Endometrial microvascular endothelial cells (primary cell): ENCODE measurements around the gene ETV7. TPM values are rescaled to one million over a fixed set of nuclear protein-coding genes. Genes with fewer than 3 reads are reported as not detected.
"Not testable (repeated sequence)": the region's sequence is repeated elsewhere in the genome, so short reads cannot be mapped to it uniquely, and the experiment has no call there.

Experiments
- in situ Hi-C: cut with HindIII; loops from 2 replicates; pipeline ENCODE4 v1.10.0; 2017; ENCODE audit warnings: low sequenced_read_pairs, low pct_unique_long_range_greater_than_20kb; ENCODE audit errors: inconsistent ontology term
- total RNA-seq: library from RNA; depleted of rRNA; stranded (reverse); fragments of >200 nt; gene quantifications from one replicate; pipeline ENCODE4 v1.2.3, GENCODE V29; 2015; ENCODE audit errors: inconsistent ontology term

Gene ETV7
- total RNA-seq, 1 donor from 2014 or later: 1.8 TPM

DNA sequence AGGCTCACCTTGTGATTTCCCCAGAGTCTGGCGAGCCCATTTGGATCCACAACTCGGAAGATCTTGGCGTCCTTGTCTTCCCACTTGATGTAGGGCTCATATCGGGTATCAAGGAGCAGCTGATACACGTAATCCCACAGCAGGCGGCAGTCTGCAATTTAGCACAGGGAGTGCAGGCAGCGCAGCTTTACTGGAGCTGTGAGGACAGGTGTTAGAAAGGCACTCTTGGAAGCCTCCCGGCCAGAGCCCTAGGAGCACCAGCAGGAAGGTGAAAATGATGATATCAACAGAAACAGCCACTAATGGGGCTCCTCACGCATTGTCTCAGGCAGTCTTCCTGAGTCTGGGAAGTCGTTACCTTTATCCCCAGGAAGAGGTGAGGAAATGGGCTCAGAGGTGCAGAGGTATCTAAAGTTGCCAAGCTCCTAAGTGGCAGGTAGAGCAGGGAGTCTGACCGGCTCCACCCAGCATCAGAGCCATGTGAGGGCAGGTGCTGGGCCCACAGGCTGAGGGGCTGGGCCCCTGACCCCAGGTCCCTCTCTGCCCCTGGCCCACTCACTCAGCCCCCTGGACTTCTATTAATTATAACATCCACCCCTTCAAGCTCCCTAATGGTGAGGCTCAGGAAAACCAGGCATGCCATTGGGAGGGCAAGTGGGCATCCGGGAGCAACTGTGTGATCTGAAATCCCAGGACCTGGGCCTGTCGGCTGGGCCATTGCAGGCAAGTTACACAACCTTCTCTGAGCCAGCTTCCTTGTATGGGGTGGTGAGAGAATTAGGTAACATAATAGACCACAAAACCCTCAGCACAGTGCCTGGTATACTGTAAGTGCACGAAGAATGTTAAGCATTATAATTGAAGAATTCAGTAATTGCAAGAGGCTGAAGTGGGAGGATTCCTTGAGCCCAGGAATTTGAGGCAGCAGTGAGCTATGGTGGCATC lies 18.3 kb downstream of the ETV7 start:
- in situ Hi-C loops: no loop called here

DNA sequence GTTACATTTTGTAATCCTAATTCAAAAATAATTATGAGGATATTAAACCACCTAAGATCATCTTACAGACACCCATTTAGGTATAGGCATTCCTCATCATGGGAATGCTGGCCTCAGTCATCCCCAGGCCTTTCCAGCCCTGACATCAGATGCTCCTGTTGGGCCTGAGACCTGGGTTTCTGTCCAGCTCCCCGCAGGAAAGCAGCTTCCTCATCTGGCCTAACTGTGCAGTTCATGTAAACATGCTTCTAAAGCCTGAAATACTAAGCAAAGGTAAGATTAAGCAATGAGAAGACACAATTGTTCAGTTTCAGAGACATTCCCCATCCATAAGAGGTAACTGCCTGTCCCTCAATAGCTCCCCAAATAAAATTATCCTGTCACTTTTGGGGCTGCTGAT lies 19.0 kb downstream of the ETV7 start:
- in situ Hi-C loops: no loop called here

DNA sequence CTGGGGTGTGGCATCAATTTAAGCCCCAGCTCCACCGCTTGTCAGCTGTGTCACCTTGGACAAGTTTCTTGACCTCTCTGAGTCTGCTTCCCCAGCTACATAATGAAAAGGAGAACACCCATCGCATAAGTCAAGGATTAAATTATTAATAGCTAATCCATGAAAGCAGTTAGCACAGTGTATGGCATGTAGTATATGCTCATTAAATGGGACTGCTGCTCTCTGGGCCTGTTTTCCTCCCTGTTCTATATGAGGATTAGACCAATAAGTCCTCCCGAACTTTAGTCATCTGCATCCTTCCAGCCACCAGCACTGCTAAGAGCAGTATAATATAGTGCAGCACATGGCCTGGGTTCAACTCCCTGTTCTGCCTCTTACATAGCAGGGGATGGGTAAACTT lies 19.7 kb downstream of the ETV7 start:
- in situ Hi-C loops: no loop called here

DNA sequence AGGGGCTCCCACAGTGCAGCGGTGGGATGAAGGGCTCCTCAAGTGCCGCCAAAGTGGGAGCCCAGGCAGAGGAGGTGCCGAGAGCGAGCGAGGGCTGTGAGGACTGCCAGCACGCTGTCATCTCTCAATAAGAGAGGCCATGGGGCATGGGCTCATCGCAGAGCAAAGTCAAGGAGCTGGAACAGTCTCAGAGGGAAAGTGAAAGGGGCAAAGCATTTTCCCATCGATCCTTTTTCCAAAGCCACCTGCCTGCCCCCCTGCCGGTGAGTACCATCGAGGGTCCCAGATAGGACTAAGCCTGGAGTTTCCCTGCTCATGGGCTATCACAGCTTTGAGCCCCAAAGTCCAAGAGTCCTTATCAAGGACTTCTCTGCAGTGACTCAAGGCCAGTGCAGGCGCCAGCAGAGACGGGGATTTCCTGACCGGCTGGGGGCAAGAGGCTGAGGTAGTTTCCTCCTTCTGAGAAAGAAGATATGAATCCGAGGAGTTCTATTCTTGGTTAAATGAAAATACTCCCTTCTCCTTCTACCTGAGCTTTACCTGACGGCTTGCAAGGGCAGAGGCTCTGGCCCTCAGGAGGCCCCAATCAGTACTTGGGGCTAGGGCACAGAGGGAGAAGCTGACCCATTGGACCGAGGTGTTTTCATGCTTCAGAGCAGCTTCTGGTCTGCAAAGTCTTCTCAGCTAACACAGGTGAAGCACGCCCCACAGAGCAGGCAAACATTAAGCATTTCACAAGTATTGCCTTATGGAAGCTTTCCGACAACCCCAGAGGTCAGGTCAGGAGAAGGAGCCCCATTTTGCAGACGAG lies 22.6 kb downstream of the ETV7 start:
- in situ Hi-C loops: no loop called here

DNA sequence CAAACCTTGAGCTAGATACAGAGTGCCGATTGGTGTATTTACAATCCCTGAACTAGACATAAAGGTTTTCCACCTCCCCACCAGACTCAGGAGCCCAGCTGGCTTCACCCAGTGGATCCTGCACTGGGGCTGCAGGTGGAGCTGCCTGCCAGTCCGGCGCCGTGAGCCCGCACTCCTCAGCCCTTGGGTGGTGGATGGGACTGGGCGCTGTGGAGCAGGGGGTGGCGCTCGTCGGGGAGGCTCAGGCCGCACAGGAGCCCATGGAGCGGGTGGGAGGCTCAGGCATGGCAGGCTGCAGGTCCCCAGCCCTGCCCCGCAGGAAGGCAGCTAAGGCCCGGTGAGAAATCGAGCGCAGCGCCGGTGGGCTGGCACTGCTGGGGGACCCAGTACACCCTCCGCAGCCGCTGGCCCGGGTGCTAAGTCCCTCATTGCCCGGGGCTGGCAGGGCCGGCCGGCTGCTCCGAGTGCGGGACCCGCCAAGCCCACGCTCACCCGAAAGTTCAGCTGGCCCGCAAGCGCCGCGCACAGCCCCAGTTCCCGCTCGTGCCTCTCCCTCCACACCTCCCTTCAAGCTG lies 23.3 kb downstream of the ETV7 start:
- in situ Hi-C loops: not testable (repeated sequence)

DNA sequence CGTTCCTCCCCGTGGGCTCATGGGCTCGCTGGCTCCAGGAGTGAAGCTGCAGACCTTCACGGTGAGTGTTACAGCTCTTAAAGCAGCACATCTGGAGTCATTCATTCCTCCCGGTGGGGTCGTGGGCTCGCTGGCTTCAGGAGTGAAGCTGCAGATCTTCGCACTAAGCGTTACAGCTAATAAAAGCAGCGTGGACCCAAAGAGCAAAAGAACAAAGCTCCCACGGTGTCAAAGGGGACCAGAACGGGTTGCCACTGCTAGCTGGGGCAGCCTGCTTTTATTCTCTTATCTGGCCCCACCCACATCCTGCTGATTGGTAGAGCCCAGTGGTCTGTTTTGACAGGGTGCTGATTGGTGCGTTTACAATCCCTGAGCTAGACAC lies 24.1 kb downstream of the ETV7 start:
- in situ Hi-C loops: not testable (repeated sequence)

DNA sequence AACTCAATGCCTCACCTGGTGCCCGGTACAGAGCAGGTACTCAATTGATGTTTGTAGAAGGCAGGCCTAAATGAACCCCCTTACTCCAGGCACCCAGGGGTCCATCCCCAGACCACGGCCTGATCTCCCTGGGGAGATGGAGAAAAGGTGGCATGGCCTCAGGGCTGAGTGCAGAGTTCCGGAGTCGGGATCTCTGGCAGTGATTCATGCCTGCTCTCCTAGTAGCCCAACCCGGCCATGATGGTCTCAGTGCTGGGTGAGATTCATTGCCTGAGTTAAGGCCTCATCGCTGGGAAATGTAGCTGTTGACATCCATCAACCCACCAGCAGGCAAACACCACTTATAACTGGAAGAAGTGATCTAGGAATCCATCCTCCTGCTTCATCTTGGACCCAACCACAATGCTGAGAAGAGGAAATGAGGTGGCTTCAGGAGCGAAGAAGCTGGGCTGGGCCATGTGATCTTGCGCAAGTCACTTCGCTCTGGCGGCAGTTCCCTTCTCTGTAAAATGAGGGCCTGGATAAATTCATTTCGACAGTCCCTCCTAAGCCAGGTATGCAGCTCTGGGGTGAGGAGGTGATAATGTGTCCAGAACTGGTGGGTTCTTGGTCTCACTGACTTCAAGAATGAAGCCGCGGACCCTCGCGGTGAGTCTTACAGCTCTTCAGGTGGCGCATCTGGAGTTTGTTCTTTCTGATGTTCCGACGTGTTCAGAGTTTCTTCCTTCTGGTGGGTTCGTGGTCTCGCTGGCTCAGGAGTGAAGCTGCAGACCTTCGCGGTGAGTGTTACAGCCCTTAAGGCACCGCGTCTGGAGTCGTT lies 24.7 kb downstream of the ETV7 start:
- in situ Hi-C loops: no loop called here

DNA sequence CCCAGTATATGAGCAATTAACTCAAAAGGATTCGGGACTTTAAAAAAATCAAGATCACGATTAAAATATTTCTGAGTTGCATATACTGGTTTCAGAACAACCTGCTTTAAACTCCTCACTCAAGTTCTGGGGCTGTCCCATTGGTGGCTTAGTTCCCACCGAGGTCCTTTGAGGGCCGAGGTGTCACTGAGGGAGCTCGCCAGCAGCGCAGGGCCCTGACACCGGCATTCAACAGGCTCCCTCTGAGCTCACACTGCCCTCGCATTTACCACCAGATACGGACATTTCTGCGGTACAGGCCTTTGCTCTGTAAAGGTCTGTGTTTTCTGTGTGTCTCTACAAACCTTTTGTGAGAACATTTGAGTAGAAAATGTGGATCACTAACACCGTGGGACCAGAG lies 26.4 kb downstream of the ETV7 start:
- in situ Hi-C loops: no loop called here

DNA sequence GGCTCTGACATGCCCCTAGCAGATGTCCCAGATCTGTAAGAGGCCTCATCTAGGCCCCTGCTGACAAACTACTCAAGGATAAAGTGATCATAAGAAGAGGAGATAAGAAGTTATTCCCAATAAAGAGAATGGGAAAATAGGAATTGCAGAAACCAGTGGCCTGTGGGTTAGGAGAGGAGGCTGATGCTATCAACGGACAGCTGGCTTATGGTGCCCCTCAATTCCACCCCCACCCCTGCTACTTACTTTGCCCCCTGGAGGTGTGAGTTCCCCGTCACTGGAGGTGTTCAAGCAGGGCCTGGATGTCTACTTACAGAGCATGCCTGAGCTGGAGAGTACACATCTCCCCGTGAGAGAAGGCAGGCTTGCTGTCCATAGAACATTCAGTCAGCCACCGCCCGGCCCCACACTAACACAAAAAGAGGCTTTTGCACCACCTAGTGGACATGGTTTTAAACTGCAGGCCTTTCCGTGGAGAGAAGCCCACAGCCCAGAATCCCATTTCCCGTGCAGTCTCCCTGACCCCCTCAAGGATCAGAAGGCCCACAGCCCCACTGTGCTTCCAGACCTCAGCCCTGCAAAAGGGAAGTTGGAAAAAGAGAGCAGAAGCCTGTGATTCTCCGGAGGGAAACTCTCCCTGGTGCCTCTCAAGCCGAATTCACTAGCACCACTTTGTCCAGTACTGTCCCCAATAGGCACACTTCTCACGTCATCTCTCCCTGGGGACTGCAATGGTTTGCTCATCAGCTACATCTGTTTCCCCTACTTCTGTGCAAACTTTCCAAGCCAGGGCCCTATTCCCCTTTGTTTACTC lies 27.0 kb downstream of the ETV7 start:
- in situ Hi-C loops: no loop called here

DNA sequence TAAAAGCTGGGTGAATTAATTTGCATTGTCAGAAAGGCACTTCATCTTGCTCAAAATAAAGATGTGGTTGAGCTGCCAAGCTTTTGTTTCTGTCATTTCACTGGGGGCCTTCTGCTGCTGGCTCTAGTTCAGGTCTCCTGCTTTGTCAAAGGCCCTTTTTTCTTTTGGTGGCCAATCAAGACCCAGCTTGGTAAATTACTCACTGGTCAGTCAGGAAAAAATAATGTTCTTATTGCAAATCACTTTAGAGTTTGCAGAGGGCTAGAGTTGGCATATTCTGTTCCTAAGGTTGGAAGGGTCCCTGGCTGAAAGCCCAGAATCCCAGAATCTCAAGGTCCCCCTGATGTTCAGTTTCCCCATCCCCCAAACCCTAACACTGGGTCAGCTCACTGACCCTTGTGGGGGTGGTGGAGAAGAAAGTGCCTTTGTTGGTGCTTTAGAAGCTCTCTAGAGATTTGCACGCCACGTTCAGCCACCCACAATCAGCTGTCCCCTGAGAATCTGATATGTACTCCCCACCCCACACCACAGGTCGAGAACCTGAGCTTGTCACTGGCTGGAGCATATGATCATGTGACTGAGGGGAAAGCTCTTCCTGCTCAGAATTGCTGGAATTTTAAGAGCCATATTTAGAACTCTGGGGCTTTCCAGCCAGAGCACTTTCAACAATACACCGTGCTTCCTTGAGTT lies 29.1 kb downstream of the ETV7 start:
- in situ Hi-C loops: no loop called here

DNA sequence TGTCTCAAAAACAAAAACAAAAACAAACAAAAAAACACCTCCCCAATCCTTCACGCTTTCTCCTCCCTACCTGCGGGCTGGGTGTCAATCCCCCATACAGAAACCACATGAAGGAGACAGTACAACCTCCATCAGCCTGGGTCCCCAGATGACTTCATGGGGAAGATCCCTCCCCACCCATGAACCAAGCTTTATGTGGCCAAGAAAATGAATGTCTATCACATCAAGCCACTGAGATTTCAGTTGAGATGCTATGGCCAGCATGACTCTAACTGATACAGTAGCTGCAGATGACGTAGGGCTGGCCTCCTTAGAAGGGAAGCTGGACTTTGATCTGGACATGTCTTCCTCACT lies 29.6 kb downstream of the ETV7 start:
- in situ Hi-C loops: no loop called here

DNA sequence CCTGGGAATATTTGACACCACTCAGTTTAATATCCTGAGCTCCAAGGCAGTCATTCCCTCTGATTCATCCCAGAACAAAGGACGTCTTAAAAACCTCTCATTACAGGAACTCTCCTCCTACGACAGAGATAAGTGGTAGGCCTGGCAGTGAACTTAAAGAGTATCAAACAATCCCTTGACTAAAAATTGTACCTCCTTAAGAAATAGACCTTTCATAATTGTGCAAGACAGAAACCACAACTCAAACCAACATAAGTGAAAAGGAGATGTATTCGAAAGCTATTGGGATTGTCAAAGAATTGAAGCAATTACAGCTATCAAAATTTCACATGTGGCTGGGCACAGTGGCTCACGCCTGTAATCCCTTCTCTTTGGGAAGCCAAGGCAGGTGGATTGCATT lies 31.6 kb downstream of the ETV7 start:
- in situ Hi-C loops: no loop called here

DNA sequence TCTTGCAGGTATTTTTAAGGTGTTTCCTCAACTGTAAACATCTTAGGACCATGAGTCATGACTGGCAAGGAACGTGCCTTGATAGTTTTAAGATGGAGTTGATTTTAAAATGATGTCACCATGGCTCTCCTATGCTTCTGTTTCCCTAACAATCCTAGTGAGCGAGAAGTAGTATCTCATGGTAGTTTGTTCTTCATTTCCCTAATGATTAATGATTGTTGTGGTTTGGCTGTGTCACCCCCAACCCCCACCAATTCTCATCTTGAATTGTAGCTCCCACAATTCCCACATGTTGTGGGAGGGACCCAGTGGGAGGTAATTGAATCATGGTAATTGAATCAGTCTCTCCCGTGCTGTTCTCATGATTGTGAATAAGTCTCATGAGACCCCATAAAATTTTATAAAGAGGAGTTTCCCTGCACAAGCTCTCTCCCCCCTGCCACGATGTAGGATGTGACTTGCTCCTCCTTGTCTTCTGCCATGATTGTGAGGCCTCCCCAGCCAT lies 34.0 kb downstream of the ETV7 start:
- in situ Hi-C loops: no loop called here

DNA sequence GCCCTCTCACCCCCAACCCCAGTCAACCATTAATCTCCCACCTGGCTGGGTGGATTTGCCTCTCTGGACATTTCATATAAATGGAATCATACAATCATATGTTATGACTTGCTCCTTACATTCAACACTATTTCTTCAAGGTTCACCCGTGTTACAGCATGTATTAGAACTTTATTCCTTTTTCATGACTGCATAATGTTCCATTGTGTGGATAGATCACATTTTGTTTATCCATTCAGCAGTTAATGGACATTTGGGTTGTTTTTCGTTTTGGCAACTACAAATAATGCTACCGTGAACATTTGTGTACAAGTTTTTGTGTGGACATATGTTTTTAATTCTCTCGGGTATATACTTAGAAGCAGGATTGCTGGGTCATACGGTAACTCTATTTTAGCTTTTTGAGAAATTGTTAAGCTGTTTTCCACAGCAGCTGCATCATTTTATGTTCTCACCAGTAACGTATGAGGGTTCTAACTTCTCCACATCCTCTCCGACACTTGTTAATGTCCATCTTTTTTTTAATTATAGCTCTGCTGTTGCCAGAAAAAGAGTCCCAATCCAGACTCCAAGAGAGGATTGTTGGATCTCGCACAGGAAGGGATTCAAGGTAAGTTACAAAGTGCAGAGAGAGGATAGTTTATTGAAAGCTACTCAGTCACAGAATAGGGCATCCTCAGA lies 34.9 kb downstream of the ETV7 start:
- in situ Hi-C loops: no loop called here

DNA sequence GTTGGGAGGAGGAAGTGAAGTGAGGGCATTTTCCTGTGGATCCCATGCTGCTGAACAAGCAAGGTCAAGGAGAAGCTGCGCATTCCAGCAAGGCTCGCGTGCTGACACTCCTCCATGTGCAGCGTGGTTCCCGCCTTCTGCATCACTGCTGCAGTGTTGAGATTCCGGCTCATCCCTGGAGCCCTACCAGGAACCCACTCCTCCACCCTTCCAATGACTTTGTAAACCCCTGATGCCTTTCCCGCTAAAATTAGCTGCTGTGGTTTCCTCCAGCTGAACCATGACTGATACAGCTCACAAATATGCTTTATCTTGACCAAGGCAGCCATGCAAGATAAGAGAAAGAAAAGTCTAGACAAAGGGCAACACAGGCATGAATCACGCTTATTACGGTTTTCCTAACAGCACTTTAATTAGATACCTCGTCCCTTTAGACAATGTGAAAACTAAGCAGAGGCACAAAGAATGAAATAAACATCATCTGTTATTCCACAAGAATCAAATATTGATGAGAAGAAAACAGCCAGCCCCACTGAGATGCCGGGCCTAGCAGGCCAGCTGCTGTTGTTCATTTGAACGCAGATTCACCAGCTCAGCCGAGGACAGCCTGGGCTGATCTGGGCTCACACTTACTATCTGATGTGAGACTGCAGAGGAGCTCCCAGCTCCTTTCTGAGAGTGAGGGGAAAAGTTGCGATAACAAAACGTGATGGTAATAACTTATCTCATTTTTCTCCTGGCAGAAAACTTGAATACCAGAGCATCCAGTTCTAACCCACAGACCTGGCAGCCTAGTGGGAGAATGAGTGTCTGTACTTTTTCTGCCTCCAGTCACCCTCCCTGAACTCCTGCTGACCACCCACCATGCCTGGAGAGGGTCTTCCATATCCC lies 36.5 kb downstream of the ETV7 start:
- in situ Hi-C loops: no loop called here

DNA sequence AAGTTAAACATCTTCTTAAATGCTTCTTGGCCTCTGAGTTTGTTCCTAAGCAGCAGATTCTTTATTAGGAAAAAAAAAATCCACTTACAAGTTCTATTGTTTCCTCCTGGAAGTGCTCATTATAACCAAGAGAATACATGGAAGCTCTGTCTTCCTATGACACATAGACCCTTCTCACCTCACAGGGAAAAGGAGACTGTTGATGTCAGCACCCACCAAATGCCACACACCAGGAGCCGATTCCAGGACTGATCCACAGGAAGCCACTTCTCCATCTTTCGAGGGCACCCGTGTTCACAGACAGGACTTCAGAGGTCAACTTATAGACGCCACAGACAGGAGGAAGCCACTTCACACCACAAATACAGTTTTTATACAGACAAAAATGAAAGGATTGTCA lies 37.4 kb downstream of the ETV7 start:
- in situ Hi-C loops: no loop called here
